Adrenal gland (tissue), 12 donors: ENCODE results near the gene DNAJC27. TPM values are rescaled to one million over a fixed set of nuclear protein-coding genes. Genes with fewer than 3 reads are reported as not detected.

Experiments used
- DNase-seq, 7 donors: peaks; one replicate each; pipeline ENCODE4 v3.0.0-alpha.2; 2019 to 2020
- H3K27ac ChIP-seq, 5 donors: fragments of 200-600 bp; sonication (generic) in 4 of 5; 1 replicate in 3 of 5; 2 replicates in 2 of 5; pipeline versions ENCODE4 v1.5.1 to v1.8.0; 2016 to 2020; ENCODE audit warnings: mild to moderate bottlenecking in 1 of 5
- H3K27me3 ChIP-seq: fragments of 200-600 bp; 2 replicates; pipeline ENCODE4 v1.8.0; 2021
- H3K36me3 ChIP-seq, 2 donors: fragments of 200-600 bp; replicated peaks in 1 of 2; 1 replicate in 1 of 2; 2 replicates in 1 of 2; pipeline versions ENCODE4 v1.5.1 to v1.8.0; 2018 to 2022
- H3K4me1 ChIP-seq, 2 donors: fragments of 200-600 bp; replicated peaks in 1 of 2; 1 replicate in 1 of 2; 2 replicates in 1 of 2; pipeline versions ENCODE4 v1.5.1 to v1.8.0; 2018 to 2021
- H3K4me3 ChIP-seq, 4 donors: fragments of 200-600 bp; sonication (generic) in 3 of 4; one replicate each; pipeline ENCODE4 v1.5.1; 2016 to 2018
- H3K9me3 ChIP-seq, 3 donors: fragments of 200-600 bp; sonication (generic) in 1 of 3; replicated peaks in 1 of 3; 1 replicate in 2 of 3; 2 replicates in 1 of 3; pipeline versions ENCODE4 v1.5.1 to v1.8.0; 2016 to 2021
- CTCF ChIP-seq, 6 experiments: fragments of 450-650 bp in 4 of 6; fragments of 200-600 bp in 2 of 6; sonication (generic) in 1 of 6; IDR thresholded peaks; 1 replicate in 5 of 6; 2 replicates in 1 of 6; pipeline versions ENCODE4 v1.5.1 to v1.8.0; 2016 to 2021; ENCODE audit warnings: antibody characterized with exemption in 6 of 6, mild to moderate bottlenecking in 2 of 6, moderate library complexity in 1 of 6
- POLR2A ChIP-seq, 2 donors: fragments of 450-650 bp; IDR thresholded peaks; one replicate each; pipeline ENCODE4 v1.6.1; 2017; ENCODE audit warnings: antibody characterized with exemption in 2 of 2, mild to moderate bottlenecking in 2 of 2, moderate library complexity in 1 of 2
- WGBS, 4 donors: extraction: QIAGEN DNeasy Blood & Tissue Kit in 2 of 4; methylation state at CpG; one replicate each; pipeline versions ENCODE4 v1.1.5 to v1.1.7; 2013 to 2017; 5-methylcytosine and 5-hydroxymethylcytosine counted together
- intact Hi-C, 2 donors: fragments of 100-400 bp; cut with DNase I; formaldehyde crosslinking; loops; one replicate each; pipeline versions ENCODE4 v1.14.1 to v1.15.0; 2022 to 2023
- polyA plus RNA-seq, 3 donors: library from polyadenylated mRNA; stranded (reverse); fragments of 200-250 nt in 2 of 3; fragments of 350-450 nt in 1 of 3; fragmentation: Illumina TruSeq in 1 of 3; extraction: RNeasy Lipid Tissue Mini Kit (QIAGEN cat#74804) in 1 of 3; gene quantifications; one replicate each; pipeline ENCODE4 v1.2.3, GENCODE V29; 2013 to 2014
- total RNA-seq, 9 donors: library from RNA; depleted of rRNA in 4 of 9; stranded (reverse); fragments of >200 nt in 4 of 9; fragments of 120-200 nt in 1 of 9; fragmentation: NEBNext Ultra II Directional in 1 of 9; extraction: Animal tissue kit (Norgen Biotek cat#: 25700) in 1 of 9; gene quantifications; one replicate each; pipeline versions ENCODE4 v1.1.0 to v1.2.4, GENCODE V29; 2013 to 2023
- donor health status: healthy with polysubstance abuse.
- donor health status: Bipolar disorder and iron deficiency.
- donor health status: DM: yes; HTN: yes; CAD: no.
- donor health status: DM: no; HTN: no; CAD: no.
- donor health status: DM: no; HTN: no; CAD: no.
- donor health status: DM: yes; HTN: yes; CAD: no.

Gene DNAJC27
- total and polyA plus RNA-seq, 12 donors, result 1.9 to 10.8 (median 6.7) TPM

GRCh38 chr2:24959761-24960160 is 12.0 kb downstream of the DNAJC27 start:
- Histone ChIP-seq H3K27ac (no peak overlapping the region), H3K27me3 (no peaks in the 10 kb centered on the region), H3K36me3 (peaks cover 0 to 58% of the 10 kb centered on the region in 2 donors), H3K9me3 (no peaks in the 10 kb centered on the region), H3K4me3 (no peak overlapping the region), H3K4me1 (no peaks in the 10 kb centered on the region)
- intact Hi-C loops, result no loop called here
- DNase-seq, result no peak
- TF ChIP-seq POLR2A (IDR thresholded peaks at IDR 0.05) (no peak), CTCF (IDR thresholded peaks at IDR 0.05) (no peak)

- peaks cover 0 to 48% of the 10 kb centered on the region in 2 donors for H3K36me3 ChIP-seq
- intact Hi-C loops, result no loop called here
- H3K27ac ChIP-seq, result no peak overlapping the region
- H3K4me3 ChIP-seq, result no peak overlapping the region
- 84 to 91% (median 90%) methylated on average over 3 of the region's 3 CpGs for WGBS, 4 donors
- H3K4me1 ChIP-seq, result no peaks in the 10 kb centered on the region
- no peak for TF ChIP-seq CTCF (IDR thresholded peaks at IDR 0.05)
- TF ChIP-seq POLR2A (IDR thresholded peaks at IDR 0.05), result no peak
- no peaks in the 10 kb centered on the region for H3K27me3 ChIP-seq
- H3K9me3 ChIP-seq, result no peaks in the 10 kb centered on the region
- no peak for DNase-seq
Observed at GRCh38 chr2:24958411-24958935, 13.3 kb downstream of the DNAJC27 start.

GRCh38 chr2:24957976-24958375 is 13.8 kb downstream of the DNAJC27 start:
- 88 to 93% (median 90%) methylated on average over 2 of the region's 2 CpGs for WGBS, 4 donors
- H3K9me3 ChIP-seq, result no peaks in the 10 kb centered on the region
- no peaks in the 10 kb centered on the region for H3K4me1 ChIP-seq
- H3K36me3 ChIP-seq, result peaks cover 0 to 43% of the 10 kb centered on the region in 2 donors
- TF ChIP-seq POLR2A (IDR thresholded peaks at IDR 0.05), result no peak
- no peak for TF ChIP-seq CTCF (IDR thresholded peaks at IDR 0.05)
- no peak for DNase-seq
- H3K4me3 ChIP-seq, result no peak overlapping the region
- intact Hi-C loops, result no loop called here
- no peaks in the 10 kb centered on the region for H3K27me3 ChIP-seq
- no peak overlapping the region for H3K27ac ChIP-seq

- no peak for TF ChIP-seq CTCF (IDR thresholded peaks at IDR 0.05)
- DNase-seq, result no peak
- no peaks in the 10 kb centered on the region for H3K27me3 ChIP-seq
- peaks cover 0 to 36% of the 10 kb centered on the region in 2 donors for H3K36me3 ChIP-seq
- H3K27ac ChIP-seq, result no peak overlapping the region
- H3K4me1 ChIP-seq, result no peaks in the 10 kb centered on the region
- intact Hi-C loops, result no loop called here
- H3K4me3 ChIP-seq, result no peak overlapping the region
- H3K9me3 ChIP-seq, result no peaks in the 10 kb centered on the region
- 83 to 94% (median 92%) methylated on average over 1 of the region's 1 CpG for WGBS, 4 donors
Observed at GRCh38 chr2:24957221-24957620, 14.5 kb downstream of the DNAJC27 start.
